SK-N-SH (cell line): ENCODE measurements around the gene ABCC5. TPM values are rescaled to one million over a fixed set of nuclear protein-coding genes. Genes with fewer than 3 reads are reported as not detected.

Source experiments
- CTCF ChIA-PET: fragments of 300-600, 350-600 bp; formaldehyde crosslinking; extraction: SDS; loops from one replicate; lab custom pipeline; 2021; lab: Yijun Ruan, JAX
- POLR2A ChIA-PET: fragments of 350-600 bp; sonication (Branson Sonifier 250); formaldehyde crosslinking; extraction: SDS; loops from one replicate; lab custom pipeline; 2020; ENCODE audit warnings: antibody characterized with exemption, inconsistent platforms; lab: Yijun Ruan, JAX
- DNase-seq: peaks from one replicate; pipeline ENCODE4 v3.0.0; 2012
- H2AFZ ChIP-seq: fragments of 200-600 bp; sonication (generic); 2 replicates; pipeline ENCODE4 v1.8.1; 2016; ENCODE audit warnings: antibody characterized with exemption, mild to moderate bottlenecking, low read depth
- H3F3A ChIP-seq: fragments of 200-600 bp; sonication (generic); replicated peaks from 2 replicates; pipeline ENCODE3; 2016; ENCODE audit warnings: antibody characterized with exemption, mild to moderate bottlenecking; ENCODE audit not compliant: insufficient read depth
- H3K27ac ChIP-seq, 2 experiments: fragments of 200-500 bp in 1 of 2; fragments of 200-600 bp in 1 of 2; sonication (Bioruptor generic) in 1 of 2; sonication (generic), shearing (Covaris generic) in 1 of 2; 2 replicates each; pipeline versions ENCODE4 v1.5.1 to v1.6.1; 2014 to 2016; ENCODE audit warnings: low read depth in 2 of 2, inconsistent platforms in 1 of 2, low read length in 1 of 2, mild to moderate bottlenecking in 1 of 2, mixed read lengths in 1 of 2
- H3K27me3 ChIP-seq: fragments of 200-600 bp; sonication (generic), shearing (Covaris generic); 2 replicates; pipeline ENCODE4 v1.6.1; 2016; ENCODE audit warnings: mixed run types; ENCODE audit not compliant: insufficient read depth
- H3K36me3 ChIP-seq, 2 experiments: fragments of 200-500 bp in 1 of 2; fragments of 200-600 bp in 1 of 2; sonication (Bioruptor generic) in 1 of 2; sonication (generic) in 1 of 2; replicated peaks in 1 of 2; 2 replicates each; pipeline versions ENCODE3 to v1.5.1; 2014 to 2016; ENCODE audit warnings: low read length in 1 of 2, mild to moderate bottlenecking in 1 of 2; ENCODE audit not compliant: insufficient read depth in 2 of 2, control insufficient read depth in 1 of 2
- H3K4me1 ChIP-seq, 2 experiments: fragments of 200-500 bp in 1 of 2; fragments of 200-600 bp in 1 of 2; sonication (Bioruptor generic) in 1 of 2; sonication (generic), shearing (Covaris generic) in 1 of 2; 2 replicates each; pipeline versions ENCODE4 v1.5.1 to v1.6.1; 2014 to 2016; ENCODE audit warnings: low read depth in 1 of 2, low read length in 1 of 2, mixed run types in 1 of 2; ENCODE audit not compliant: insufficient read depth in 2 of 2, control insufficient read depth in 1 of 2
- H3K4me2 ChIP-seq: fragments of 200-600 bp; sonication (generic), shearing (Covaris generic); 2 replicates; pipeline ENCODE4 v1.6.1; 2017; ENCODE audit warnings: mixed run types
- H3K4me3 ChIP-seq, 2 experiments: fragments of 200-500 bp in 1 of 2; fragments of 200-600 bp in 1 of 2; sonication (Bioruptor generic) in 1 of 2; sonication (generic), shearing (Covaris generic) in 1 of 2; 2 replicates each; pipeline versions ENCODE4 v1.5.1 to v1.8.1; 2014 to 2016; ENCODE audit warnings: low read depth in 2 of 2, inconsistent platforms in 1 of 2, low read length in 1 of 2, mild to moderate bottlenecking in 1 of 2, mixed read lengths in 1 of 2, moderate library complexity in 1 of 2
- H3K79me2 ChIP-seq: fragments of 200-600 bp; sonication (generic); 2 replicates; pipeline ENCODE4 v1.8.1; 2017; ENCODE audit warnings: mild to moderate bottlenecking; ENCODE audit not compliant: insufficient read depth
- H3K9ac ChIP-seq: fragments of 200-600 bp; sonication (generic); 2 replicates; pipeline ENCODE4 v1.6.1; 2017; ENCODE audit warnings: mixed run types
- H3K9me2 ChIP-seq: fragments of 200-600 bp; sonication (generic); 2 replicates; pipeline ENCODE4 v1.6.1; 2017; ENCODE audit warnings: mixed run types
- H3K9me3 ChIP-seq: fragments of 200-600 bp; sonication (generic); 2 replicates; pipeline ENCODE4 v1.6.1; 2017; ENCODE audit warnings: mixed run types, mild to moderate bottlenecking, moderate library complexity
- H4K20me1 ChIP-seq: fragments of 200-600 bp; sonication (generic); 2 replicates; pipeline ENCODE4 v1.6.1; 2017; ENCODE audit warnings: mild to moderate bottlenecking, mixed run types; ENCODE audit not compliant: insufficient read depth
- CHD2 ChIP-seq: fragments of 150-350 bp; IDR thresholded peaks from 2 replicates; pipeline ENCODE4 v1.6.1; 2018; ENCODE audit warnings: low read length; ENCODE audit not compliant: partially characterized antibody
- GABPA ChIP-seq: IDR thresholded peaks from 2 replicates; pipeline ENCODE4 v1.4.0; 2012; ENCODE audit warnings: low read depth, mild to moderate bottlenecking
- MXI1 ChIP-seq: IDR thresholded peaks from 2 replicates; pipeline ENCODE4 v1.6.1; 2012; ENCODE audit warnings: mild to moderate bottlenecking, low read depth, low read length, improper control_type of control experiment
- NRF1 ChIP-seq: IDR thresholded peaks from 2 replicates; pipeline ENCODE4 v1.6.1; 2012; ENCODE audit warnings: low read depth, mild to moderate bottlenecking, low read length
- POLR2AphosphoS5 ChIP-seq: IDR thresholded peaks from 2 replicates; pipeline ENCODE4 v1.6.1; 2012; ENCODE audit warnings: low read depth, low read length
- RAD21 ChIP-seq: IDR thresholded peaks from 2 replicates; pipeline ENCODE4 v1.6.1; 2012; ENCODE audit warnings: mild to moderate bottlenecking, low read length
- RCOR1 ChIP-seq: fragments of 150-350 bp; IDR thresholded peaks from 2 replicates; pipeline ENCODE4 v1.6.1; 2017; ENCODE audit warnings: antibody characterized with exemption, low read length
- RXRA ChIP-seq: IDR thresholded peaks from 2 replicates; pipeline ENCODE4 v1.4.0; 2012; ENCODE audit warnings: low read depth, mild to moderate bottlenecking, borderline replicate concordance
- SIN3A ChIP-seq: IDR thresholded peaks from 2 replicates; pipeline ENCODE4 v1.6.1; 2012; ENCODE audit warnings: low read depth, mild to moderate bottlenecking, low read length, moderate library complexity, borderline replicate concordance
- SMC3 ChIP-seq: IDR thresholded peaks from 2 replicates; pipeline ENCODE4 v1.6.1; 2012; ENCODE audit warnings: low read depth, low read length, improper control_type of control experiment
- TAF1 ChIP-seq: IDR thresholded peaks from 2 replicates; pipeline ENCODE4 v1.6.1; 2012; ENCODE audit warnings: low read depth, mild to moderate bottlenecking, low read length, moderate library complexity, borderline replicate concordance
- WGBS: methylation state at CpG from one replicate; pipeline ENCODE4 v1.1.6; 2017; ENCODE audit warnings: low lambda C conversion rate; 5-methylcytosine and 5-hydroxymethylcytosine counted together
- polyA plus RNA-seq, 3 experiments: library from polyadenylated mRNA; depleted of rRNA; stranded (reverse); fragments of >200 nt; gene quantifications; 2 replicates each; pipeline ENCODE4 v1.2.3, GENCODE V29; 2012
- TF ChIP-seq, protein P1 (sequence below): IDR thresholded peaks from 2 replicates; pipeline ENCODE4 v1.4.0; 2012; ENCODE audit warnings: low read depth, borderline replicate concordance
- TF ChIP-seq, protein P2 (sequence below): IDR thresholded peaks from 2 replicates; pipeline ENCODE4 v1.6.1; 2012; ENCODE audit warnings: mild to moderate bottlenecking, low read depth, low read length, moderate library complexity
- TF ChIP-seq, protein P3 (sequence below): fragments of 150-350 bp; IDR thresholded peaks from 2 replicates; pipeline ENCODE4 v1.6.1; 2016; ENCODE audit warnings: mild to moderate bottlenecking, low read depth, low read length
- TF ChIP-seq, protein P4 (sequence below): IDR thresholded peaks from 2 replicates; pipeline ENCODE4 v1.4.0; 2012; ENCODE audit warnings: low read depth, borderline replicate concordance
- TF ChIP-seq, protein P5 (sequence below): fragments of 150-350 bp; IDR thresholded peaks from 2 replicates; pipeline ENCODE4 v1.6.1; 2017; ENCODE audit warnings: antibody characterized with exemption, low read length, low read depth, borderline replicate concordance

Gene ABCC5
- polyA plus RNA-seq, 1 of the 3 experiments (the other 2 are of a cell fraction), result 25.9 TPM

DNA sequence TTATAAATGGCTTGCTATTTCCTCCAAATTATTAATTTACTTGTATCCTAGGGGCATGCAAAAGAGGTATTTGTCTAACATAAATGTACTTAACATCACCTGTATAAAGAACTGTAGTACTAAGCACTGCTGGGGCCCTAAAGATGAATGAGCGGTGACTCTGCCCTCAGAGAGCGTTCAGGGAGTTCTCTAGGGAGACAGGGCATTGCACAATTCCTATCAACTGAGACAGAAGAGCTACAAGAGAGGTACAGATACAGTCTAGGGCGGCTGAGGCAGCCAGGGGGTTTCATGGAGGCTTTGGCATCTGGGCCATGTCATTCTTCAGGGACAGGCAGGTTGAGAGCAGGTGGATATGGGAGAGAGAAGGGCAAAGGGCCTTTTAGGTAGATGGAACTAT is 93.1 kb downstream of the ABCC5 start (continued):
- TF ChIP-seq, protein P1, sequence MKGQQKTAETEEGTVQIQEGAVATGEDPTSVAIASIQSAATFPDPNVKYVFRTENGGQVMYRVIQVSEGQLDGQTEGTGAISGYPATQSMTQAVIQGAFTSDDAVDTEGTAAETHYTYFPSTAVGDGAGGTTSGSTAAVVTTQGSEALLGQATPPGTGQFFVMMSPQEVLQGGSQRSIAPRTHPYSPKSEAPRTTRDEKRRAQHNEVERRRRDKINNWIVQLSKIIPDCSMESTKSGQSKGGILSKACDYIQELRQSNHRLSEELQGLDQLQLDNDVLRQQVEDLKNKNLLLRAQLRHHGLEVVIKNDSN, result no peak

DNA sequence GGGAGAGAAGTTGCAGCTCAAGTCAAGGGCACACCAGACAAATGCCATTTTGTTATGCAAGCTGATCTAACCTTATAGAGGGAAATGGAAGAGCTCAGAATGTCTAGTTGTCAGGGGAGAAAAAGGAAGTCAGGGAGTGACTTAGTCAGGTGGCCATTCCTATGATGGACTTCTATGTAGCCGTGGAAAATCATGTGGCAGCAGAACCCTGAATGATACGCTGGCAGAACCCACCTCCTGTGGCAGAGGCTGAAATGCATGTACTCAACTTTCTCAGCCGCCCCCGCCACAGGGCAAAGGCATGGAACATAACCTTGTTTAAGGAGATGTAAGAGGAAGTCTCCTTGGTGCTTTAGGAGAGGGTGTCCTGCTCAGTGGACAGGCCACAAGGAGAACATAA is 95.3 kb downstream of the ABCC5 start:
- POLR2A ChIA-PET, result no interaction called here
- Histone ChIP-seq H3K9me2 (no peaks in the 10 kb centered on the region), H4K20me1 (no peaks in the 10 kb centered on the region), H3K4me1 (no peaks in the 10 kb centered on the region), H3K9ac (no peak overlapping the region), H3F3A (no peaks in the 10 kb centered on the region), H3K27me3 (no peaks in the 10 kb centered on the region), H3K9me3 (no peaks in the 10 kb centered on the region)
- no peak for TF ChIP-seq RAD21
- TF ChIP-seq, protein P1, result no peak
- TF ChIP-seq NRF1, result no peak
- TF ChIP-seq, protein P2, sequence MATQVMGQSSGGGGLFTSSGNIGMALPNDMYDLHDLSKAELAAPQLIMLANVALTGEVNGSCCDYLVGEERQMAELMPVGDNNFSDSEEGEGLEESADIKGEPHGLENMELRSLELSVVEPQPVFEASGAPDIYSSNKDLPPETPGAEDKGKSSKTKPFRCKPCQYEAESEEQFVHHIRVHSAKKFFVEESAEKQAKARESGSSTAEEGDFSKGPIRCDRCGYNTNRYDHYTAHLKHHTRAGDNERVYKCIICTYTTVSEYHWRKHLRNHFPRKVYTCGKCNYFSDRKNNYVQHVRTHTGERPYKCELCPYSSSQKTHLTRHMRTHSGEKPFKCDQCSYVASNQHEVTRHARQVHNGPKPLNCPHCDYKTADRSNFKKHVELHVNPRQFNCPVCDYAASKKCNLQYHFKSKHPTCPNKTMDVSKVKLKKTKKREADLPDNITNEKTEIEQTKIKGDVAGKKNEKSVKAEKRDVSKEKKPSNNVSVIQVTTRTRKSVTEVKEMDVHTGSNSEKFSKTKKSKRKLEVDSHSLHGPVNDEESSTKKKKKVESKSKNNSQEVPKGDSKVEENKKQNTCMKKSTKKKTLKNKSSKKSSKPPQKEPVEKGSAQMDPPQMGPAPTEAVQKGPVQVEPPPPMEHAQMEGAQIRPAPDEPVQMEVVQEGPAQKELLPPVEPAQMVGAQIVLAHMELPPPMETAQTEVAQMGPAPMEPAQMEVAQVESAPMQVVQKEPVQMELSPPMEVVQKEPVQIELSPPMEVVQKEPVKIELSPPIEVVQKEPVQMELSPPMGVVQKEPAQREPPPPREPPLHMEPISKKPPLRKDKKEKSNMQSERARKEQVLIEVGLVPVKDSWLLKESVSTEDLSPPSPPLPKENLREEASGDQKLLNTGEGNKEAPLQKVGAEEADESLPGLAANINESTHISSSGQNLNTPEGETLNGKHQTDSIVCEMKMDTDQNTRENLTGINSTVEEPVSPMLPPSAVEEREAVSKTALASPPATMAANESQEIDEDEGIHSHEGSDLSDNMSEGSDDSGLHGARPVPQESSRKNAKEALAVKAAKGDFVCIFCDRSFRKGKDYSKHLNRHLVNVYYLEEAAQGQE, result no peak
- TF ChIP-seq SMC3, result no peak
- TF ChIP-seq, protein P3, sequence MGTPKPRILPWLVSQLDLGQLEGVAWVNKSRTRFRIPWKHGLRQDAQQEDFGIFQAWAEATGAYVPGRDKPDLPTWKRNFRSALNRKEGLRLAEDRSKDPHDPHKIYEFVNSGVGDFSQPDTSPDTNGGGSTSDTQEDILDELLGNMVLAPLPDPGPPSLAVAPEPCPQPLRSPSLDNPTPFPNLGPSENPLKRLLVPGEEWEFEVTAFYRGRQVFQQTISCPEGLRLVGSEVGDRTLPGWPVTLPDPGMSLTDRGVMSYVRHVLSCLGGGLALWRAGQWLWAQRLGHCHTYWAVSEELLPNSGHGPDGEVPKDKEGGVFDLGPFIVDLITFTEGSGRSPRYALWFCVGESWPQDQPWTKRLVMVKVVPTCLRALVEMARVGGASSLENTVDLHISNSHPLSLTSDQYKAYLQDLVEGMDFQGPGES, result no peak
- no peak for TF ChIP-seq POLR2AphosphoS5
- no peak for TF ChIP-seq TAF1
- TF ChIP-seq, protein P4, sequence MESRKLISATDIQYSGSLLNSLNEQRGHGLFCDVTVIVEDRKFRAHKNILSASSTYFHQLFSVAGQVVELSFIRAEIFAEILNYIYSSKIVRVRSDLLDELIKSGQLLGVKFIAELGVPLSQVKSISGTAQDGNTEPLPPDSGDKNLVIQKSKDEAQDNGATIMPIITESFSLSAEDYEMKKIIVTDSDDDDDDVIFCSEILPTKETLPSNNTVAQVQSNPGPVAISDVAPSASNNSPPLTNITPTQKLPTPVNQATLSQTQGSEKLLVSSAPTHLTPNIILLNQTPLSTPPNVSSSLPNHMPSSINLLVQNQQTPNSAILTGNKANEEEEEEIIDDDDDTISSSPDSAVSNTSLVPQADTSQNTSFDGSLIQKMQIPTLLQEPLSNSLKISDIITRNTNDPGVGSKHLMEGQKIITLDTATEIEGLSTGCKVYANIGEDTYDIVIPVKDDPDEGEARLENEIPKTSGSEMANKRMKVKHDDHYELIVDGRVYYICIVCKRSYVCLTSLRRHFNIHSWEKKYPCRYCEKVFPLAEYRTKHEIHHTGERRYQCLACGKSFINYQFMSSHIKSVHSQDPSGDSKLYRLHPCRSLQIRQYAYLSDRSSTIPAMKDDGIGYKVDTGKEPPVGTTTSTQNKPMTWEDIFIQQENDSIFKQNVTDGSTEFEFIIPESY, result no peak
- TF ChIP-seq RXRA, result no peak
- no peak for TF ChIP-seq MXI1
- TF ChIP-seq CHD2, result no peak
- no peak for TF ChIP-seq GABPA
- no peak for TF ChIP-seq SIN3A
- no peak for TF ChIP-seq RCOR1
- TF ChIP-seq, protein P5, sequence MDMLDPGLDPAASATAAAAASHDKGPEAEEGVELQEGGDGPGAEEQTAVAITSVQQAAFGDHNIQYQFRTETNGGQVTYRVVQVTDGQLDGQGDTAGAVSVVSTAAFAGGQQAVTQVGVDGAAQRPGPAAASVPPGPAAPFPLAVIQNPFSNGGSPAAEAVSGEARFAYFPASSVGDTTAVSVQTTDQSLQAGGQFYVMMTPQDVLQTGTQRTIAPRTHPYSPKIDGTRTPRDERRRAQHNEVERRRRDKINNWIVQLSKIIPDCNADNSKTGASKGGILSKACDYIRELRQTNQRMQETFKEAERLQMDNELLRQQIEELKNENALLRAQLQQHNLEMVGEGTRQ, result no peak
- TF ChIP-seq, all 33 proteins: peak for 0
- H3K4me2 ChIP-seq, result no peak overlapping the region
- no peak for DNase-seq
- 96% methylated on average over 4 of the region's 4 CpGs for WGBS
- H3K4me3 ChIP-seq, result no peak overlapping the region
- no peaks in the 10 kb centered on the region for H3K79me2 ChIP-seq
- peaks cover 17 to 33% of the 10 kb centered on the region in 2 experiments for H3K36me3 ChIP-seq
- CTCF ChIA-PET, result interaction anchor here (0.9 to 1.5 kb wide), 4 partner anchors 22 to 76 kb away, joined by 3 to 4 read pairs (median 4); no protein-coding TSS in a partner anchor
- no peak overlapping the region for H3K27ac ChIP-seq
- no peak overlapping the region for H2AFZ ChIP-seq
